IMR-90 (cell line): ENCODE data around the gene THAP10. TPM values are rescaled to one million over a fixed set of nuclear protein-coding genes. Genes with fewer than 3 reads are reported as not detected.

Experiments
- ATAC-seq: fragments of 200-7000 bp; cut with Tn5 transposase; 2 replicates; pipeline ENCODE4 v1.9.1; 2020; ENCODE audit warnings: low read depth, mild to moderate bottlenecking, moderate library complexity
- BruUV-seq: library from RNA; stranded (reverse); fragments of 400-500 nt; replicated peaks from 2 replicates; lab custom pipeline; 2021; lab: Mats Ljungman, UMichigan
- CTCF ChIA-PET: fragments of 300-600 bp; formaldehyde crosslinking; extraction: SDS; loops from one replicate; lab custom pipeline; 2021; ENCODE audit warnings: antibody characterized with exemption; lab: Yijun Ruan, JAX
- POLR2A ChIA-PET: fragments of 300-600 bp; sonication (Branson Sonifier 250); formaldehyde crosslinking; loops from one replicate; lab custom pipeline; 2022; ENCODE audit warnings: antibody characterized with exemption; ENCODE audit not compliant: unreplicated experiment; lab: Charles Lee
- DNase-seq: peaks from one replicate; pipeline ENCODE4 v3.0.0; 2013
- H2AFZ ChIP-seq: replicated peaks from 2 replicates; pipeline ENCODE3; 2013; ENCODE audit warnings: low read length, mild to moderate bottlenecking; ENCODE audit not compliant: poor library complexity
- H2AK5ac ChIP-seq: 2 replicates; pipeline ENCODE4 v1.6.1; 2013; ENCODE audit warnings: low read depth, low read length, inconsistent platforms
- H2AK9ac ChIP-seq: replicated peaks from 2 replicates; pipeline ENCODE3; 2013; ENCODE audit warnings: mild to moderate bottlenecking, low read depth, low read length, moderate library complexity; ENCODE audit not compliant: poor library complexity
- H2BK120ac ChIP-seq: 2 replicates; pipeline ENCODE4 v1.6.1; 2013; ENCODE audit warnings: low read depth, low read length, inconsistent platforms
- H2BK15ac ChIP-seq: 3 replicates; pipeline ENCODE4 v1.6.1; 2013; ENCODE audit warnings: low read depth, low read length, inconsistent platforms
- H2BK20ac ChIP-seq: 2 replicates; pipeline ENCODE4 v1.6.1; 2013; ENCODE audit warnings: low read depth, mild to moderate bottlenecking, inconsistent platforms, low read length, moderate library complexity
- H2BK5ac ChIP-seq: 2 replicates; pipeline ENCODE4 v1.6.1; 2013; ENCODE audit warnings: mild to moderate bottlenecking, low read depth, low read length, inconsistent platforms; ENCODE audit not compliant: poor library complexity, severe bottlenecking
- H3K14ac ChIP-seq: replicated peaks from 2 replicates; pipeline ENCODE4 v1.6.1; 2013; ENCODE audit warnings: low read depth, low read length, inconsistent platforms
- H3K18ac ChIP-seq: 2 replicates; pipeline ENCODE4 v1.6.1; 2013; ENCODE audit warnings: low read depth, low read length, control low read depth
- H3K23ac ChIP-seq: 2 replicates; pipeline ENCODE4 v1.6.1; 2013; ENCODE audit warnings: low read depth, low read length, inconsistent platforms
- H3K27ac ChIP-seq: 2 replicates; pipeline ENCODE4 v1.5.1; 2013; ENCODE audit warnings: mild to moderate bottlenecking, control low read depth, low read length; ENCODE audit not compliant: insufficient read depth
- H3K27me3 ChIP-seq: 2 replicates; pipeline ENCODE4 v1.6.1; 2013; ENCODE audit warnings: low read length; ENCODE audit not compliant: control insufficient read depth, insufficient read depth
- H3K36me3 ChIP-seq: 2 replicates; pipeline ENCODE4 v1.6.1; 2013; ENCODE audit warnings: low read length, mixed read lengths; ENCODE audit not compliant: control insufficient read depth, insufficient read depth
- H3K4ac ChIP-seq: 2 replicates; pipeline ENCODE4 v1.6.1; 2013; ENCODE audit warnings: low read depth, low read length, inconsistent platforms
- H3K4me1 ChIP-seq: 2 replicates; pipeline ENCODE4 v1.6.1; 2013; ENCODE audit warnings: low read length, mixed read lengths; ENCODE audit not compliant: control insufficient read depth, insufficient read depth
- H3K4me2 ChIP-seq: 2 replicates; pipeline ENCODE4 v1.6.1; 2013; ENCODE audit warnings: low read depth, mild to moderate bottlenecking, control low read depth, low read length, moderate library complexity
- H3K4me3 ChIP-seq: 2 replicates; pipeline ENCODE4 v1.5.1; 2013; ENCODE audit warnings: low read depth, mild to moderate bottlenecking, control low read depth, low read length, moderate library complexity; ENCODE audit not compliant: insufficient read depth
- H3K56ac ChIP-seq: 2 replicates; pipeline ENCODE4 v1.6.1; 2013; ENCODE audit warnings: low read length, inconsistent platforms; ENCODE audit not compliant: insufficient read depth; ENCODE audit errors: extremely low read depth
- H3K79me1 ChIP-seq, 2 experiments: 2 replicates each; pipeline ENCODE4 v1.6.1; 2013; ENCODE audit warnings: low read length in 2 of 2, inconsistent platforms in 1 of 2, low read depth in 1 of 2
- H3K9ac ChIP-seq: 2 replicates; pipeline ENCODE4 v1.6.1; 2013; ENCODE audit warnings: low read depth, low read length, control low read depth
- H3K9me1 ChIP-seq: 2 replicates; pipeline ENCODE4 v1.6.1; 2013; ENCODE audit warnings: low read length, inconsistent platforms; ENCODE audit not compliant: insufficient read depth
- H3K9me3 ChIP-seq: 2 replicates; pipeline ENCODE4 v1.6.1; 2013; ENCODE audit warnings: low read length; ENCODE audit not compliant: control insufficient read depth, insufficient read depth
- H4K20me1 ChIP-seq: 2 replicates; pipeline ENCODE4 v1.6.1; 2013; ENCODE audit warnings: low read length, inconsistent platforms; ENCODE audit not compliant: insufficient read depth
- H4K5ac ChIP-seq: 2 replicates; pipeline ENCODE4 v1.6.1; 2013; ENCODE audit warnings: mild to moderate bottlenecking, low read depth, low read length, control low read depth
- H4K8ac ChIP-seq, 2 experiments: 2 replicates each; pipeline ENCODE4 v1.6.1; 2013; ENCODE audit warnings: low read depth in 2 of 2, low read length in 2 of 2, control low read depth in 1 of 2, inconsistent platforms in 1 of 2
- H4K91ac ChIP-seq: 2 replicates; pipeline ENCODE4 v1.6.1; 2013; ENCODE audit warnings: low read depth, low read length, inconsistent platforms; ENCODE audit not compliant: insufficient read depth
- CEBPB ChIP-seq: IDR thresholded peaks from 2 replicates; pipeline ENCODE4 v1.6.1; 2012; ENCODE audit warnings: low read depth, low read length, improper control_type of control experiment
- WGBS, 2 experiments: methylation state at CpG; one replicate each; pipeline versions ENCODE4 v1.1.5 to v1.1.7; 2013; ENCODE audit warnings: missing lambda C conversion rate in 2 of 2; ENCODE audit not compliant: insufficient read length in 1 of 2; ENCODE audit errors: extremely low coverage in 2 of 2; 5-methylcytosine and 5-hydroxymethylcytosine counted together
- dilution Hi-C: fragments of 300-500 bp; cut with HindIII; formaldehyde crosslinking; loops from one replicate; pipeline ENCODE4 v1.14.3; 2018; ENCODE audit warnings: low sequenced_read_pairs; ENCODE audit not compliant: unreplicated experiment
- in situ Hi-C: fragments of 300-500 bp; cut with MboI; formaldehyde crosslinking; loops from 3 replicates; pipeline ENCODE4 v1.14.3; 2019; ENCODE audit warnings: low sequenced_read_pairs, inconsistent platforms, mixed read lengths
- intact Hi-C: fragments of 100-400 bp; cut with micrococcal nuclease; formaldehyde crosslinking; loops from 2 replicates; pipeline ENCODE4 v1.10.0; 2022
- polyA plus RNA-seq, 3 experiments: library from polyadenylated mRNA; depleted of rRNA; stranded (reverse); fragments of >200 nt; gene quantifications; 2 replicates each; pipeline ENCODE4 v1.2.3, GENCODE V29; 2012; ENCODE audit warnings: low replicate concordance in 1 of 3
- total RNA-seq: library from RNA; depleted of rRNA; stranded (reverse); fragments of >200 nt; gene quantifications from 2 replicates; pipeline ENCODE4 v1.2.3, GENCODE V29; 2012
- TF ChIP-seq, protein P1 (sequence below): fragments of 150-350 bp; IDR thresholded peaks from 2 replicates; pipeline ENCODE4 v1.6.1; 2016; ENCODE audit warnings: low read depth, mild to moderate bottlenecking, low read length, moderate library complexity, borderline replicate concordance

The THAP10 gene
- total and polyA plus RNA-seq, 2 of the 4 experiments (the other 2 are of a cell fraction), result 2.3 to 2.8 TPM

DNA sequence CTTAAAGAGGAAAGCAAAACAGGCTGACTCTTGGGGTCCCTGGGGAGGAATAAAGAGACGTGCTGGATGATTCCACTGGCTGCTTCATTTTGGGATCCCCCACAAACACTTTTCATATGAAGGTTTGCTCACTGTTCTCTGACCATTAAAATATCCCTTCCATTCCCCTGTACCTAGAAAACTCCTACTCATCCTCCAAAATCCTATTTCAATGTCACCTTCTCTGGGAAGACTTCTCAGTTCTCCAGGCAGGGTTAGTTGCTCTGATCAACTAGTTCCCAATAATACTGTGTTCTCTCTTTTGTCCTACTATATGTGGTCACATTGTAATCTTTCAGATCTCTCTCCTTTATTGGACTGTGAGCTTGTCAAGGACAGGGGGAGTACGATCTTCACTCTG, 57.2 kb downstream of the THAP10 start:
- BruUV-seq, result no TSS peak
- WGBS, 2 experiments, result no CpG with 5 or more reads among the region's 2 CpGs

More for the DNA sequence above, 57.2 kb downstream of the THAP10 start:
- Histone ChIP-seq H2BK5ac (no peak overlapping the region), H3K79me1 (peaks cover 64 to 91% of the 10 kb centered on the region in 2 experiments), H2AFZ (no peak overlapping the region), H2AK9ac (no peak overlapping the region), H3K4me1 (peaks cover 14% of the 10 kb centered on the region), H3K27me3 (no peaks in the 10 kb centered on the region), H4K20me1 (peaks cover 21% of the 10 kb centered on the region; the same call in 1 of the 2 replicates), H3K9me3 (no peaks in the 10 kb centered on the region), H3K4ac (no peak overlapping the region), H3K56ac (no peak overlapping the region), H2BK15ac (peak overlapping the region; percentile 60; the same call in 2 of the 3 replicates), H3K4me3 (no peak overlapping the region), H3K14ac (no peak overlapping the region), H3K4me2 (no peak overlapping the region), H2BK120ac (no peak overlapping the region), H3K9ac (no peak overlapping the region), H3K36me3 (peaks cover 45% of the 10 kb centered on the region), H4K8ac (no peak overlapping the region), H3K27ac (no peak overlapping the region), H4K5ac (no peak overlapping the region), H2BK20ac (peak overlapping the region; percentile 35; the same call in 1 of the 2 replicates), H3K9me1 (peaks cover 32% of the 10 kb centered on the region), H3K18ac (no peak overlapping the region), H3K23ac (no peak overlapping the region), H2AK5ac (peak overlapping the region; percentile 92), H4K91ac (0 out of 2 replicates have a peak overlapping the region, but pooled peaks have one; percentile 1)
- in situ Hi-C loops, result no loop called here
- ChIA-PET POLR2A (no interaction called here), CTCF (interaction anchor here (2.0 kb wide), 1 partner anchor 39 kb away, joined by 7 read pairs; no protein-coding TSS in a partner anchor)
- no peak for TF ChIP-seq CEBPB
- TF ChIP-seq, protein P1, sequence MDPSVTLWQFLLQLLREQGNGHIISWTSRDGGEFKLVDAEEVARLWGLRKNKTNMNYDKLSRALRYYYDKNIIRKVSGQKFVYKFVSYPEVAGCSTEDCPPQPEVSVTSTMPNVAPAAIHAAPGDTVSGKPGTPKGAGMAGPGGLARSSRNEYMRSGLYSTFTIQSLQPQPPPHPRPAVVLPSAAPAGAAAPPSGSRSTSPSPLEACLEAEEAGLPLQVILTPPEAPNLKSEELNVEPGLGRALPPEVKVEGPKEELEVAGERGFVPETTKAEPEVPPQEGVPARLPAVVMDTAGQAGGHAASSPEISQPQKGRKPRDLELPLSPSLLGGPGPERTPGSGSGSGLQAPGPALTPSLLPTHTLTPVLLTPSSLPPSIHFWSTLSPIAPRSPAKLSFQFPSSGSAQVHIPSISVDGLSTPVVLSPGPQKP, result no peak
- dilution Hi-C loops, result no loop called here
- intact Hi-C loops, result no loop called here
- no peak for DNase-seq
- ATAC-seq, result no peak
